Fibroblast of lung (primary cell): ENCODE results near the gene ARFGAP1.

Experiments used
- CTCF ChIP-seq, 2 donors: IDR thresholded peaks in 1 of 2; conservative IDR thresholded peaks in 1 of 2; 1 replicate in 1 of 2; 2 replicates in 1 of 2; pipeline ENCODE4 v1.5.1; 2011 to 2012; ENCODE audit warnings: low read length in 2 of 2, control low read depth in 1 of 2, inconsistent platforms in 1 of 2, low read depth in 1 of 2, mild to moderate bottlenecking in 1 of 2
- EZH2 ChIP-seq: IDR thresholded peaks from 2 replicates; pipeline ENCODE4 v1.5.1; 2012; ENCODE audit warnings: low read length, control low read depth, mild to moderate bottlenecking; ENCODE audit errors: missing control alignments

- TF ChIP-seq EZH2 (no peak), CTCF (conservative IDR thresholded peaks at IDR 0.05 in 1 of 2, IDR thresholded peaks at IDR 0.05 in 1 of 2; ENCODE audit: low read depth in 1 of 2, low read length in 2 of 2) (no peak)
These were observed 39.6 kb upstream of the ARFGAP1 start for GRCh38 chr20:63233061-63233344.
